Embryonic facial prominence (tissue), 1 donor: Measurements from ENCODE around the gene FEN1.

ENCODE experiments used
- DNase-seq: peaks from one replicate; pipeline ENCODE4 v3.0.0-alpha.2; 2016; ENCODE audit errors: extremely low spot score

FEN1 gene

GRCh38 chr11:61775606-61776554, 16.8 kb upstream of the FEN1 start:
- no peak for DNase-seq

GRCh38 chr11:61776561-61777075, 16.1 kb upstream of the FEN1 start:
- no peak for DNase-seq

GRCh38 chr11:61777234-61778090, 15.2 kb upstream of the FEN1 start:
- no peak for DNase-seq

- no peak for DNase-seq
Observed at GRCh38 chr11:61778357-61778886, 14.3 kb upstream of the FEN1 start.

- no peak for DNase-seq
Observed at GRCh38 chr11:61778920-61779650, 13.6 kb upstream of the FEN1 start.

- DNase-seq = no peak
Observed at GRCh38 chr11:61779666-61780525, 12.8 kb upstream of the FEN1 start.

- no peak for DNase-seq
Observed at GRCh38 chr11:61780581-61781162, 12.0 kb upstream of the FEN1 start.

- no peak for DNase-seq
Observed at GRCh38 chr11:61781585-61781984, 11.1 kb upstream of the FEN1 start.

GRCh38 chr11:61782299-61782698, 10.4 kb upstream of the FEN1 start:
- no peak for DNase-seq

GRCh38 chr11:61782841-61783240, 9.9 kb upstream of the FEN1 start:
- DNase-seq = no peak

GRCh38 chr11:61783717-61784505, 8.8 kb upstream of the FEN1 start:
- no peak for DNase-seq

- DNase-seq = no peak
Observed at GRCh38 chr11:61784506-61784805, 8.3 kb upstream of the FEN1 start.

GRCh38 chr11:61785837-61786402, 6.8 kb upstream of the FEN1 start:
- DNase-seq = no peak

GRCh38 chr11:61787928-61788491, 4.7 kb upstream of the FEN1 start:
- DNase-seq = no peak

GRCh38 chr11:61791737-61792309, 888 bp upstream of the FEN1 start:
- DNase-seq = peak; percentile 85

GRCh38 chr11:61793083-61793828, 545 bp downstream of the FEN1 start:
- no peak for DNase-seq

- DNase-seq = no peak
Observed at GRCh38 chr11:61793829-61794204, 1.1 kb downstream of the FEN1 start.

GRCh38 chr11:61794579-61794978, 1.9 kb downstream of the FEN1 start:
- no peak for DNase-seq
